Fibroblast of skin of scalp (primary cell): ENCODE data around the gene LMBRD1. TPM values are rescaled to one million over a fixed set of nuclear protein-coding genes. Genes with fewer than 3 reads are reported as not detected.
"Not testable (repeated sequence)": the region's sequence is repeated elsewhere in the genome, so short reads cannot be mapped to it uniquely, and the experiment has no call there.

Source experiments
- DNase-seq: peaks from one replicate; pipeline ENCODE4 v3.0.0-alpha.2; 2013
- polyA plus RNA-seq, 2 experiments: library from polyadenylated mRNA; unstranded; fragments of 120-200 nt; gene quantifications; one replicate each; pipeline ENCODE4 v1.2.1, GENCODE V29; 2013; ENCODE audit not compliant: insufficient read length in 2 of 2

LMBRD1 gene
- 20.1 TPM for polyA plus RNA-seq (2013, experiment 1 of 2; ENCODE audit: insufficient read length)
- 23.7 TPM for polyA plus RNA-seq (2013, experiment 2 of 2; ENCODE audit: insufficient read length)

- DNase-seq = peak; percentile 95
Measured at GRCh38 chr6:69796642-69797390, at the start of gene LMBRD1. Gene LMBRD1, minus strand, starts transcription at chr6:69797010. Its CDS starts 129 bp downstream, at chr6:69796881.

- DNase-seq = no peak
Measured at GRCh38 chr6:69846312-69846711, 49.5 kb upstream of the LMBRD1 start.

- DNase-seq = no peak
Measured at GRCh38 chr6:69843189-69843588, 46.4 kb upstream of the LMBRD1 start.

GRCh38 chr6:69841862-69842261 lies 45.1 kb upstream of the LMBRD1 start:
- no peak for DNase-seq

- peak; percentile 68 for DNase-seq
Measured at GRCh38 chr6:69835414-69836179, 38.8 kb upstream of the LMBRD1 start.

GRCh38 chr6:69832558-69832957 lies 35.7 kb upstream of the LMBRD1 start:
- no peak for DNase-seq

GRCh38 chr6:69827276-69827893 lies 30.6 kb upstream of the LMBRD1 start:
- peak; percentile 54 for DNase-seq

- no peak for DNase-seq
Measured at GRCh38 chr6:69825904-69826303, 29.1 kb upstream of the LMBRD1 start.

GRCh38 chr6:69824355-69824754 lies 27.5 kb upstream of the LMBRD1 start:
- DNase-seq = not testable (repeated sequence)

GRCh38 chr6:69820438-69820837 lies 23.6 kb upstream of the LMBRD1 start:
- no peak for DNase-seq

GRCh38 chr6:69820018-69820417 lies 23.2 kb upstream of the LMBRD1 start:
- DNase-seq = no peak

GRCh38 chr6:69819138-69819537 lies 22.3 kb upstream of the LMBRD1 start:
- no peak for DNase-seq

- no peak for DNase-seq
Measured at GRCh38 chr6:69818223-69818930, 21.6 kb upstream of the LMBRD1 start.

GRCh38 chr6:69817358-69817757 lies 20.5 kb upstream of the LMBRD1 start:
- DNase-seq = no peak

- DNase-seq = no peak
Measured at GRCh38 chr6:69816569-69816968, 19.8 kb upstream of the LMBRD1 start.

- DNase-seq = no peak
Measured at GRCh38 chr6:69816026-69816425, 19.2 kb upstream of the LMBRD1 start.

GRCh38 chr6:69813508-69813907 lies 16.7 kb upstream of the LMBRD1 start:
- DNase-seq = no peak

GRCh38 chr6:69812746-69813427 lies 16.1 kb upstream of the LMBRD1 start:
- no peak for DNase-seq

- DNase-seq = no peak
Measured at GRCh38 chr6:69802995-69803394, 6.2 kb upstream of the LMBRD1 start.

GRCh38 chr6:69801711-69802110 lies 4.9 kb upstream of the LMBRD1 start:
- no peak for DNase-seq

- no peak for DNase-seq
Measured at GRCh38 chr6:69801225-69801624, 4.4 kb upstream of the LMBRD1 start.

- not testable (repeated sequence) for DNase-seq
Measured at GRCh38 chr6:69798796-69799195, 2.0 kb upstream of the LMBRD1 start.
